Upper lobe of left lung (tissue), 6 donors: ENCODE measurements around the gene PCSK6. TPM values are rescaled to one million over a fixed set of nuclear protein-coding genes. Genes with fewer than 3 reads are reported as not detected.

Source experiments
- ATAC-seq, 2 donors: fragments of 200-7000 bp; cut with Tn5 transposase; one replicate each; pipeline ENCODE4 v1.9.1; 2022; ENCODE audit warnings: mild to moderate bottlenecking in 2 of 2, moderate library complexity in 2 of 2; ENCODE audit not compliant: low FRiP score in 2 of 2
- DNase-seq, 2 donors: peaks; one replicate each; pipeline ENCODE4 v3.0.0-alpha.2; 2019 to 2020
- H3K27ac ChIP-seq, 4 donors: fragments of 200-600 bp; sonication (generic); one replicate each; pipeline ENCODE4 v1.5.1; 2016 to 2019
- H3K27me3 ChIP-seq, 4 donors: fragments of 200-600 bp; sonication (generic); one replicate each; pipeline ENCODE4 v1.5.1; 2017 to 2019
- H3K36me3 ChIP-seq, 4 donors: fragments of 200-600 bp; sonication (generic); one replicate each; pipeline ENCODE4 v1.5.1; 2016 to 2019
- H3K4me1 ChIP-seq, 4 donors: fragments of 200-600 bp; sonication (generic); one replicate each; pipeline ENCODE4 v1.5.1; 2018 to 2019
- H3K4me3 ChIP-seq, 4 donors: fragments of 200-600 bp; sonication (generic); one replicate each; pipeline ENCODE4 v1.5.1; 2017 to 2019; ENCODE audit warnings: mild to moderate bottlenecking in 2 of 4, moderate library complexity in 1 of 4
- H3K9me3 ChIP-seq, 4 donors: fragments of 200-600 bp; sonication (generic); one replicate each; pipeline ENCODE4 v1.5.1; 2018 to 2019
- EP300 ChIP-seq, 4 donors: sonication (generic); formaldehyde crosslinking; IDR thresholded peaks; one replicate each; pipeline ENCODE4 v1.5.1; 2017; ENCODE audit warnings: antibody characterized with exemption in 4 of 4, control low read depth in 2 of 4
- POLR2A ChIP-seq, 4 donors: fragments of 450-650 bp; IDR thresholded peaks; one replicate each; pipeline ENCODE4 v1.5.1; 2016 to 2017; ENCODE audit warnings: antibody characterized with exemption in 4 of 4, mild to moderate bottlenecking in 2 of 4
- POLR2AphosphoS5 ChIP-seq, 2 donors: sonication (generic); formaldehyde crosslinking; IDR thresholded peaks; one replicate each; pipeline ENCODE4 v1.5.1; 2017; ENCODE audit warnings: antibody characterized with exemption in 2 of 2
- WGBS, 2 donors: methylation state at CpG; one replicate each; pipeline ENCODE4 v1.1.5; 2017 to 2018; 5-methylcytosine and 5-hydroxymethylcytosine counted together
- total RNA-seq, 6 donors: library from RNA; depleted of rRNA in 4 of 6; stranded (reverse); fragments of >200 nt in 4 of 6; gene quantifications; one replicate each; pipeline versions ENCODE4 v1.1.0 to v1.2.1, GENCODE V29; 2016 to 2021
- TF ChIP-seq, protein P1 (sequence below), 6 experiments: fragments of 450-650 bp in 4 of 6; fragments of 200-600 bp in 2 of 6; sonication (generic) in 2 of 6; IDR thresholded peaks; one replicate each; pipeline ENCODE4 v1.5.1; 2016 to 2019; ENCODE audit warnings: antibody characterized with exemption in 6 of 6
- donor health status: DM: no; HTN: no; CAD: no; lungs with moderate emphysema.
- donor health status: DM: no; HTN: yes; CAD: no; lungs with severe emphysema.

Gene PCSK6
- total RNA-seq, 6 donors from 2014 or later: 3.1 to 24.4 (median 5.5) TPM

DNA sequence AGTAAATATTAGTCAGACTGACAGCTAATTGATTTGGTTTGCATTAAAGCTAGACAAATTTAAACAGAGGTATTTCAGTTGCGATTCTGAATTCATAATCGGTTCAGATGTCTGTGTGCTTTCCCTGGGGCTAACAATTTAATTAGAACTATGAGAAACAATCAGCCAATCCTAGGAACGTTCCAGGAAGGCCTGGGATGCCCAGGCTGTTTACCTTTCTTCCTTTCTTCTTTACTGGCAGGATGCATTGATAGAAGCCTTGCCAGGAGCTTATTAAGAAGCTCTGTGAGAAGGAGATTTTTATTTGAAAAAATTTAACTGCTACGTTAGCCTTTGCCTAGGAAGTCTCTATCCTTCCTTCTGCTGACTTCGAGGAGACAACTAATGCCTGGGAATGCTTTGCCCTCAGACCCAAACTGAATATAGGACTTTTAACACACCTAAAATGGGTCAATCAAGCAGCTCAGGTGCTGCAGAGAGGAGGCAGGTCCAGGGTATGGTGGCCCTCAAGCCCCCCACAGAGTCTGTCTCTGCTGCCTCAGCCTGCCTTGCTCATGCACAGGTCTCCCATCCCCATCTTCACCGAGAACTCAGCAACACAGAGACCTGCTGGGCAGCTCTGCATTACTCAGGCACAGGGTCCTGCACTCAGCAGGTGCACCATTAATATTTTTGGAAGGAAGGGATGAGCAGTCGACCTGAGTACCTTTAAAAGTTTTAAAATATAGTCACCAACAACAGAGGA is 48.5 kb downstream of the PCSK6 start:
- H3K9me3 ChIP-seq: no peaks in the 10 kb centered on the region
- no peaks in the 10 kb centered on the region for H3K27me3 ChIP-seq
- H3K27ac ChIP-seq: no peak overlapping the region
- no peaks in the 10 kb centered on the region for H3K36me3 ChIP-seq
- TF ChIP-seq, protein P1, sequence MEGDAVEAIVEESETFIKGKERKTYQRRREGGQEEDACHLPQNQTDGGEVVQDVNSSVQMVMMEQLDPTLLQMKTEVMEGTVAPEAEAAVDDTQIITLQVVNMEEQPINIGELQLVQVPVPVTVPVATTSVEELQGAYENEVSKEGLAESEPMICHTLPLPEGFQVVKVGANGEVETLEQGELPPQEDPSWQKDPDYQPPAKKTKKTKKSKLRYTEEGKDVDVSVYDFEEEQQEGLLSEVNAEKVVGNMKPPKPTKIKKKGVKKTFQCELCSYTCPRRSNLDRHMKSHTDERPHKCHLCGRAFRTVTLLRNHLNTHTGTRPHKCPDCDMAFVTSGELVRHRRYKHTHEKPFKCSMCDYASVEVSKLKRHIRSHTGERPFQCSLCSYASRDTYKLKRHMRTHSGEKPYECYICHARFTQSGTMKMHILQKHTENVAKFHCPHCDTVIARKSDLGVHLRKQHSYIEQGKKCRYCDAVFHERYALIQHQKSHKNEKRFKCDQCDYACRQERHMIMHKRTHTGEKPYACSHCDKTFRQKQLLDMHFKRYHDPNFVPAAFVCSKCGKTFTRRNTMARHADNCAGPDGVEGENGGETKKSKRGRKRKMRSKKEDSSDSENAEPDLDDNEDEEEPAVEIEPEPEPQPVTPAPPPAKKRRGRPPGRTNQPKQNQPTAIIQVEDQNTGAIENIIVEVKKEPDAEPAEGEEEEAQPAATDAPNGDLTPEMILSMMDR (IDR thresholded peaks at IDR 0.05): no peak
- TF ChIP-seq POLR2A (IDR thresholded peaks at IDR 0.05) (no peak), POLR2AphosphoS5 (IDR thresholded peaks at IDR 0.05) (no peak), EP300 (IDR thresholded peaks at IDR 0.05) (no peak)
- no peak for ATAC-seq
- peaks cover 6 to 15% (median 12%) of the 10 kb centered on the region in 4 donors for H3K4me1 ChIP-seq
- DNase-seq: no peak
- WGBS, 2 donors: 70 to 73% methylated on average over 7 of the region's 7 CpGs
- H3K4me3 ChIP-seq: no peak overlapping the region

DNA sequence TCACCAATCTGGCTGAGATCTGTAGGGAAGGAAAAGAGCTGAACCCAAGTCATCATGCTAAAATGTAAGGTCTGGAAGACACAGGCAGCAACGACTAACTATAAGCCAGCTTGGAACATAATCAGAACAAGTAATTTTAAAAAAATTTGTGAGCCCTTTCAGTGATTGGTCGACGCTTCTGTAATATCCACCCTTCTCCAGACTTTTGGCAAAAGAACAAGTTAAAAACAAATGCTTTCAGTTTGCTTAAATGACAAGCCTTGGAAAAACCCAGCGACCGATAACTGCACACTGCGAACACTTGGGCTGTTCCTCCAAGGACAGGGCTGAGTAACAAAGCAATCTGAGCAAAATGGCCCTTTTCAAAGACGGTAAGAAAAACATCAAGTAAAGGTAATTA is 49.6 kb downstream of the PCSK6 start:
- DNase-seq (no peak), ATAC-seq (peak in 1 of 2 donors; percentile 59)
- Histone ChIP-seq H3K27me3 (no peaks in the 10 kb centered on the region), H3K9me3 (no peaks in the 10 kb centered on the region), H3K27ac (no peak overlapping the region), H3K4me3 (no peak overlapping the region), H3K36me3 (no peaks in the 10 kb centered on the region), H3K4me1 (peaks cover 0 to 6% (median 5%) of the 10 kb centered on the region in 4 donors)
- TF ChIP-seq POLR2AphosphoS5 (IDR thresholded peaks at IDR 0.05): no peak
- no peak for TF ChIP-seq POLR2A (IDR thresholded peaks at IDR 0.05)
- TF ChIP-seq, protein P1 (IDR thresholded peaks at IDR 0.05): no peak
- TF ChIP-seq EP300 (IDR thresholded peaks at IDR 0.05): no peak
- 73 to 81% methylated on average over 7 of the region's 7 CpGs for WGBS, 2 donors

DNA sequence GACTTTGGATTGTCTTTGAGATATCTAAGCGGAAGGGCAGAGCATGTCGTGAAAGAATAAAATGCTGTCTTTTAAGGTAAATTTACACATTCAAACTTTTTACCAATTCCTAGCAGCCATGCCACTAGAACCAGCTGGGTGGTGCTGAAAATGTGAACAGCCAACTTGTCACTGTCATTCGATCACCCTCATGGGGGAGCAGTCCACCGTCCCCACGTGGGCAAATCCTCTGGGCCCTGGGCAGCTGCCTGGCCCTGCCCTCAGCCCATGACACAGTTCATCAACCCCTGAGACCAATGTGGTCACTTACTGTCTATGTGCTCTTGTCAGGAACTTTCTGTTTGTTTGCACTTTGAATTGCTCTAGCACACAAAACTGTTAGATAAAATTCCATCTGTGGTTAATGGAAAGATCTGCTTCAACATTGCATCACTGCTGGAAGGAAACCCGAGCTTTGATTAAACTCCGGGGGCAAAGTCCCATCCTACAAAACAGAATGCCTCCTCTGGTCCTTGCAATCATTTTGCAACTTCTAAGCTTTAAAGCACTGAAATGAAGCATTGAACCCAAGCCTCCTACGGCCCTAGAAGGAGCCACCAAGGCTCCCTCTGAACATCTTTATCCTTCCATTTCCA is 50.1 kb downstream of the PCSK6 start:
- TF ChIP-seq POLR2AphosphoS5 (IDR thresholded peaks at IDR 0.05) (no peak), POLR2A (IDR thresholded peaks at IDR 0.05) (no peak), EP300 (IDR thresholded peaks at IDR 0.05) (no peak)
- TF ChIP-seq, protein P1 (IDR thresholded peaks at IDR 0.05): no peak
- H3K4me1 ChIP-seq: peaks cover 0 to 6% (median 5%) of the 10 kb centered on the region in 4 donors
- ATAC-seq: peak in 1 of 2 donors; percentile 57
- H3K27ac ChIP-seq: peak overlapping the region in 1 of 4 donors; percentile 45
- no peak overlapping the region for H3K4me3 ChIP-seq
- WGBS, 2 donors: 81 to 83% methylated on average over 7 to 8 of the region's 8 CpGs
- DNase-seq: no peak
- H3K27me3 ChIP-seq: no peaks in the 10 kb centered on the region
- no peaks in the 10 kb centered on the region for H3K36me3 ChIP-seq
- H3K9me3 ChIP-seq: no peaks in the 10 kb centered on the region

DNA sequence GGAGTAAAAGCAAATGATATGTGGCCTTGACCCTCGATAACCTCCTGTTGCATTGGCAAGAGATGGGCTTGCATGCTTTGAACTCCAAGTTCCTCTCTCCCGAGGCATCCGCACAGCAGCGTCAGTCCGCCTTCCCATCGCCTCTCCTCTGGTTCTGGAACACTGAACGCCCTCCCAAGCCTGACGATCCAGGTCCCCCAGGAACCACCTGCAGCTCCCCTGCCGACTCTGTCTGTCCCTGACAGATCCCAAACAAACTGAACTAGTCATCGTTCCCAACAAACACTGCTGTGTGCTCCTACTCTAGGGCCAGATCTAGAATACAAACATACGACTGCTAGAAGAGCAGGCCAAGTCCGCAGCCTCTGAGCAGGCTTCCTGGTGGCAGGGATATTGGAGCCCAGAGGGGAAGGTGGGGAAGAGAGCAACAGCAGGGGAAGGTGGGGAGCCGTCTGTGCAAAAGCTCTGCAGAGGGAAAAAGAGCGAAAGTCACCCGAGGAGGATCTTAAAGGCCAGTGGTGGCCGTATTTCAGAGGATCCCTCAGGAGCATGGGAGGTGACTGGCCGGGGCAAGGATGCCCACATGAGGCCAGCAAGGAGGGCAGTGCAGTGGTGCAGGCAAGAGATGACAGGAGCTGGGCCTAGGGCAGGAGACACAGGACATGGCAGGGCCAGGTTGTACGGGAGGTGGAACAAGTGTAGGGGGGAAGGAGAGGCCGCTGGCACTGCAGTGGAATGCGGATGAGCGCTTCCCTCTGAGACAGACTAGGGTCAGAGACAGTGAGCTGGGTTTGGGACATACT is 50.8 kb downstream of the PCSK6 start:
- TF ChIP-seq EP300 (IDR thresholded peaks at IDR 0.05) (no peak), POLR2AphosphoS5 (IDR thresholded peaks at IDR 0.05) (no peak), POLR2A (IDR thresholded peaks at IDR 0.05) (no peak)
- TF ChIP-seq, protein P1 (IDR thresholded peaks at IDR 0.05): no peak
- H3K4me3 ChIP-seq: no peak overlapping the region
- DNase-seq: no peak

More for the DNA sequence above, 50.8 kb downstream of the PCSK6 start:
- no peaks in the 10 kb centered on the region for H3K27me3 ChIP-seq
- peaks cover 0 to 6% (median 5%) of the 10 kb centered on the region in 4 donors for H3K4me1 ChIP-seq
- no peaks in the 10 kb centered on the region for H3K36me3 ChIP-seq
- H3K9me3 ChIP-seq: no peaks in the 10 kb centered on the region
- WGBS, 2 donors: 81 to 83% methylated on average over 21 of the region's 21 CpGs
- peak in 1 of 2 donors; percentile 23 for ATAC-seq
- H3K27ac ChIP-seq: peak overlapping the region in 1 of 4 donors; percentile 45
